Kidney tubule cell (primary cell): ENCODE results near the gene ZBTB2.
A peak's percentile ranks its signal among the peaks of the same experiment; 100 is the strongest.

ENCODE experiments used
- DNase-seq: peaks from one replicate; pipeline ENCODE4 v3.0.0-alpha.2; 2018; ENCODE audit warnings: low spot score

ZBTB2 gene, protein sequence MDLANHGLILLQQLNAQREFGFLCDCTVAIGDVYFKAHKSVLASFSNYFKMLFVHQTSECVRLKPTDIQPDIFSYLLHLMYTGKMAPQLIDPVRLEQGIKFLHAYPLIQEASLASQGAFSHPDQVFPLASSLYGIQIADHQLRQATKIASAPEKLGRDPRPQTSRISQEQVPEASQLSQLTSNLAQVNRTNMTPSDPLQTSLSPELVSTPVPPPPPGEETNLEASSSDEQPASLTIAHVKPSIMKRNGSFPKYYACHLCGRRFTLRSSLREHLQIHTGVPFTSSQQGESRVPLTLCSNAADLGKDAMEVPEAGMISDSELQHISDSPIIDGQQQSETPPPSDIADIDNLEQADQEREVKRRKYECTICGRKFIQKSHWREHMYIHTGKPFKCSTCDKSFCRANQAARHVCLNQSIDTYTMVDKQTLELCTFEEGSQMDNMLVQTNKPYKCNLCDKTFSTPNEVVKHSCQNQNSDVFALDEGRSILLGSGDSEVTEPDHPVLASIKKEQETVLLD

DNA sequence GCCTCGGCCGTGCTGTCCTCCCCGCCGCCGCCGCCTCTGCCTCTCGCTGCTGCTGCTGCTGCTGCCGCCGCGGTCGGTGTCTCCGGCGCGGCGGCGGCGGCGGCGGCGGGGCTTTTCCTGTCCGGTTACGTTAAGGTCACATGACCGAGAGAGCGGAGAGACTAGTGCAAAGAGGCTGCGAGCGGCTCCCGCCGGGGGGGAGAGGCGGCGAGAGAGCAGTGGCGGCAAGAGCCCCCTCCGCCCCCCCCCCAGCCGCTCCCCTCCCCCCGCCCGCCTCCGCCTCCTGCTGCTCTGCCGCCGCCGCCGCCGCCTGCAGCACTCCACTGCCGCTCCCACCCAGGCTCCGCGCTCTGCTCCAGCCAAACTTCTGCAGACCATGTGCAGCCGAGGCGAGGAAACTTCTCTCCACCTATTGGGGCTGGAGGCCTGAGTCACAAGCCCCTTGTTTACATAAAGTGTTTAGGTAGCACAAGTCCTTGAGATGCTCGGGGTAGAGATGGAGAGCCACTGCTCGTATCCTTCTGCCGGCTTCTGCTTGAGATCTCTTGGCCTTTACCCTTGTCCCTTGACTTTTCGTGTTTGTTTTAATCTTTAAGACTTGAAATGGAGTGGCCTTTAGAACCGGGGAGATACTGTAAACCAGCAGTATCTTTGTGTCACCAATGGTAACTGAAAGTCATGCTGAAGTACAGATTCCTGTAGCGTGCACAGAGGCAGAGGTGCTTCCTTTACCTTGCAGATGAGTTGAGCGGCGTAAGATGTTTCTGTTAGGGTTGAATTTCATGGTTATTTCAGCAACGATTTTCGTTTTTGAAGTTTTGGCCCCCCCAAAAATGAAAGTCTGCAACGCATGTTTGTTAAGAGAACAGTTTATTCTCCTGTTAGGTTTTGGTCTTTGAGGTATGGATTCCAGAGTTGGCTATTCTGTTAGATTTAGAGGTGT lies at the start of gene ZBTB2:
Gene ZBTB2 (minus strand): TSS at position 89 of the 943 bp plus-strand sequence. CDS start 17,922 bp downstream, outside the sequence.
- DNase-seq, result peak; percentile 73

DNA sequence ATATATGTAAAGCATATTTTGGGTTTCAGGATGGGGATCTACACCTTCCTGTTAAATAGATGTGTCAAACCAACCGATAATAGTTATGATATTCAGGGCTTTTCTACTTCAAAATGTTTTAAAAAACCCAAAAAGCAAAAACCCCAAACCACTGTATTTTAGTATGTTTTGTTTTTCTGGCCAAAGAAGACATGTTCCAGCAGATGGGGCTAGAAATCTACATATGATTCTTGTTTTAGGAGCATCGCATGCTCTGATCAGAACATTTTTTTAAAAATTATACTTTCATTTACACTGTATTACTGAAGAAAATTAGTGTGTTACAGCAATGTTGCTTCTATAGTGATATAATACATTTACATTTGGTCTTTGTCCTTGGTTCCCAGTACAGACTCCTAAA lies 49.6 kb upstream of the ZBTB2 start:
- no peak for DNase-seq

DNA sequence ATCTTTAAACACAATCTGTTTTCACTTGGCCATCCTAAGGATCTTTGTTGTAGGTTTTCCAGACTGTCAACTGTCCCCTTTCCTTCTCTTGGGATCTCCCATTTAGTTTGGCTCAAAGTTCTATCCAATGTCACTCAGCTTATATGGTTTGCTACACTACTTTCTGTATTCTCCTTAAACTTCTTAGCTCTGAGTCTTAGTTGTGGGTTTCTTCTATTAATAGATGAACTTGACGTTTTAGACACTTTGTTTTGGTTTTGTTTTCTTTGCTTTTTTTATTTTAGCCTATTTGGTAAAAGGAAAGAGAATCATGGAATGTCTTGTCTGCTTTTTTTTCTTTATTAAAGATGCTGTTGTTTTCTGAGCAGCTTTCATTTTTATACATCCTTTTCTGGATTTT lies 49.1 kb upstream of the ZBTB2 start:
- DNase-seq, result no peak

DNA sequence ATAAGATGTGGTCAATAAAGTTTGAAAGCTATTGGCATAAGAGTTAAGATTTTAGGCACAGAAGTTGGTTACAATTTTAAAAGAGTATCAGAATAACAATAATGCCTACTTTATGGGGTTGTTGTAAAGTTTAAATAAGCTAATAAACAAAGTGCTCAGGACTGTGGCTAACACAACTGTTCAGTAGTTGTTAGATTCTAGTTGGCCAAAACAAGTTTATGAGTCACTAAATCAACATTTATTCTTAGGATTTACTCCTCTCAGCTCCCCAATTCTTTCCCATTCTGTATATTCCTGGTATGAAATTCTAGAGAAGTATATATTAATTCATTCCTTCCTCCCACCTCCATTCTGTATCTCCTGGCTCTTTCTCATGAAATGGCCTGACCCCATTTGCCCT lies 46.0 kb upstream of the ZBTB2 start:
- no peak for DNase-seq

DNA sequence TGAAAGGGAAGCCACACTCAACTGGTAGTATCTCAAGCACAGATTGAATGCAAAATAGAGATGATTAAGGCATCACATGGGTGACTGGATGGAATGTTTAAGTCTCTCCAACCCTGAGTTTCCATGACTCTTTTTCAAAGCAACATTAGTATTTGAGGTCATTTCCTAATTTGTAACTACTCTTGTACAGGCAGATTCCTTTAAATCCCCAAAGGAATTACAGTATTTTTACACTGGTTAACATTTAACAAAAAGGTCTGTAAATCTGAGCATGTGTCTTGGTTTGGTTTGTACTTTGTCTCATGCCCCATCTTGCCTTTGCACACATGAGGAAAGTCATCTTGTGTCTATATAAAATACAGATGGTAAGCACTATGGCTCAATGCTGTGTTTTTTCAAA lies 45.4 kb upstream of the ZBTB2 start:
- peak; percentile 90 for DNase-seq

DNA sequence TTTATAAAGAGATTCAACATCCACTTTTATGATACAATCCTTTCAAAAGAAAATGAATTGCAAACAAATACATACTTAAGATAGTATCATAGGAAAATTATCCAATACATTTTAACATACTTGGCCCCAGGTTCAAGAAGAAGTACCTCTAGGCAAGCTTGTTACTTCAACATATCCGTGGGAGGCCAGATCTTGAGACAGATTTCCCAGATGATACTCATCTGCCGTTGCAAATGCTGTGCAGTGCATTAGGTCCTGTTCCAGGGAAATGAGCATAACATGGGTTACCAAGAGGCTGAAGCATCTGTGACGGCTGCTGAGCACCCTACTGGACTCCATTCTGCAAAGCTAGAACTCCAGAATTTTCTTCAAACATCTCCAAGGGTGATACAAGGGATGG lies 44.9 kb upstream of the ZBTB2 start:
- no peak for DNase-seq

DNA sequence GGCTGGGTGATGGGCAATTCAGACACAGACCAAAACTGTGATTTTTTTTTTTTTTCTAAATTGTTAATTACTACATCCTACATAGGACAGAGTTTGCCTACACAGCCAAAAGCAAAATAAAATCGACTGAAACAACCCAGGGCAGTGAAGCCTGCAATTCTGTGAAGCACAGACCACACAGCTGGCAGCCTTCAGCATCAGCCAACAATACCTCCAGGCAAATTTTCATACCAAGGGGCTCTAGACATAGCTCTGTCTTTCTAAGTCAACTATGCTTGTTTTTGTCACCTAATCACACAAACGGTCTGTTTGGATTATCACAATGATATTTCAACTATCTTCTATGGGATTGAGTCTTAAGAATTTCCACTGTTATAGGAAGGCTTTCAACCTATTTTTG lies 43.0 kb upstream of the ZBTB2 start:
- DNase-seq, result no peak

DNA sequence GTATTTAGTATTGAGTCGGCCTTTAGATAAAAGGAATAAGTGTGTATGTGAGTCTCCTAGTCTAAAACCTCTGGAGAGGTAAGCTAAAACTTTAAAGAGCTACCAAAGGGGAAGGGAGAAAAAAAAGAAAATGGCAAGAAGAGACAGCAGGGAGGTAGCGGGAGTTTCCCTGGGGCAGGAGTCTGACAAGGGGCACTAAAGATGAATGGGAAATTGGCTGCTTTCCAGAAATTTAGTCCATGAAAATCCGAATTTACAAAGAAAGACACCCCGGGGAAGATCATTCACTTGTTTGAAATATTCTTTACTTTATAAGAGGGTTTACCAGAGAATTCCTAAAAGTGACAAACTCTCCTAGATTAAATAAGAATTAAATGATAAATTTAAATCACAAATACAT lies 41.3 kb upstream of the ZBTB2 start:
- DNase-seq, result no peak

DNA sequence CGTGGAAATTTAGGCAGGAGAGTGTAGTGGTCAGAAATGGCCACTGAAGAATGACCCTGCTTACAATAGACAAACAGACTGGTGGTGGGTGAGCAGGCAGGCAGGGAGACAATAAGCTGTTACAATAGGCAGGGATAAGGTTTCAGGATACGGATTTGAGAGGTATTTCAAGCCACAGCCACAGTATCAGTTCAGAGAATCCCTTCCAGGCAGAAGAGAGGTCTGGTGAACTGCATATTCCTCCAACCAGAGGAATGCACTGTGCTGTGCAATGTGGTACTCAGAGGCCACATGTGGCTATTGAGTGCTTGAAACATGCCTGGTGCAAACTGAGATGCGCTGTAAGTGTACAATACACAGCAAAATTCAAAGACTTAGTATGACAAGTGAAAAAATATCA lies 40.0 kb upstream of the ZBTB2 start:
- DNase-seq, result no peak

DNA sequence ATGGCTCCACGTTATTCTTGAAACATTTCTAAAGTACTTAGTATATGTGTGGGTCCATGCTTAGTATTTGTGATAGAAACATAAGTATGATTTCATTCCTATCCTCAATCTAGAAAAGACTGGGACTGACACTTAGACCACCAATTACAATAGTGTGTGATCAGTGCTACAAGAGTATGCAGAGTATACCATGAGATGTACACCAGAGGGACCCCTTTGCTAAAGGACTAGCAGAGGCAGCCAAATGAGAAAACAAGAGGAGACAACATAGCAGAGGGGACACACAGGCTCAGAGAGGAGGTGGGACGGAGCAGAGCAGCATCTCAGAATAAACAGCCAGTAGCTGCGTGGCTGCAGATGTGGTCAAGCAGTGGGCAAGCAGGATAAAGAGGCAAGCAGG lies 39.5 kb upstream of the ZBTB2 start:
- no peak for DNase-seq

DNA sequence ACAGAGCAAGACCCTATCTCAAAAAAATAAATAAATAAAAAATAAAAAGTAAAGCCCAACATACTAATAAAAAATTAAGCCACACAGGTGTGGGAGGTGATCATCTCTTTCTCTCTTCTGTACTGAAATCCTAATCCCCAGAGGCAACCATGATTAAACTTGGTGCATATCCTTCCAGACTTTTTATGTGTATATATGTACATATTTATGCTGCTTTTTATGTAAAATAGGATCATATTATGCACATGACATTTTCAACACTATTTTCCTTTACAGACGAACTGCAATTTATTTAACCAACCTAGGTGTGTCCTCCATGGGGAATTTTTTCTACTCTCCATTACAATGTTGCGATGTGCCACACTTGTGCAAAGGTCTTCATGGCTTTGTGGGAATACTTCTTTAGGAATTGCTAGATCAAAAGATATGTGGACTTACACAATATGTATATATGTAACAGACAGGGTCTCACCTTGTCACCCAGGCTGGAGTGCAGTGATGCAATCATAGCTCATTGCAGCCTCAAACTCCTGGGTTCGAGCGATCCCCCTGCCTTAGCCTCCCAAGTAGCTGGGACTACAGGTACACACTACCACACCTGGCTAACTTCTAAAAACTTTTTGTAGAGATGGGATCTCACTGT lies 36.9 kb upstream of the ZBTB2 start:
- DNase-seq, result no peak

DNA sequence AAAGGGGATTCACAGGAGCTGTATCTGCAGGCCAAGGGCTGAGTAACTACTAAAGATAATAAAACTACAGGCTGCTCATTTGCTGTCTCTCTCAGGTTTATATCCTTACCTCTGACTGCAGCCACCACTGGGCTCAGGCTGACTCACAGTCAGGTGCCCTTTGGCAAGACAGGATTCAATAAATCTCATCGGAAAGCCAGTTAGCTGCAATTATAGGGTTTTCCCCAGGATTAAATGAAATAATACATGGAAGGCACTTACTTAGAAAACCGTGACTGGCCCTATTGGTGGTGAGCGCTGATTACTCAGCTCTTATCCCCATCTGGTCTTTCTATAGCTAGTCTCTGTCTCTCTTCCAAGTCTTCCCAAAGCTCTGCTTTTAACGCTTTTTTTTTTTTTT lies 34.2 kb upstream of the ZBTB2 start:
- DNase-seq, result peak; percentile 89

DNA sequence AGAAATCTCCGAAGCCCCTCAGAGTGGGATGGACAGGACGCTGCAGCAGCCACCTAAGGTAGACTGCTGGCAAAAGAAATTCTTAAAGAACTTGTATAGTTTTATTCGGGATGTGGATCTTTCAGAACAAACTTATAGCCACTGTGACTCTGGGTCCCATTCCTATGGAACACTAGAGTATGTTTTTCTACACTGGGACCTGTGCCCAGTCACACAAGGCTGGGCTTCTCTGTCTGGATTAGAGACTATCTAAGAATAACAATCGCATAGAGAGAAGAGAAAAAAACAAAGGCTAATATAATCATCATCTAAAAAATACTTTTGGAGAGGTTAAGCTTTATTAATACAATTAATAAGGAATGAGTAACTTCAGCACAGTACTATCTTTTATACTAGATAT lies 31.6 kb upstream of the ZBTB2 start:
- DNase-seq, result no peak

DNA sequence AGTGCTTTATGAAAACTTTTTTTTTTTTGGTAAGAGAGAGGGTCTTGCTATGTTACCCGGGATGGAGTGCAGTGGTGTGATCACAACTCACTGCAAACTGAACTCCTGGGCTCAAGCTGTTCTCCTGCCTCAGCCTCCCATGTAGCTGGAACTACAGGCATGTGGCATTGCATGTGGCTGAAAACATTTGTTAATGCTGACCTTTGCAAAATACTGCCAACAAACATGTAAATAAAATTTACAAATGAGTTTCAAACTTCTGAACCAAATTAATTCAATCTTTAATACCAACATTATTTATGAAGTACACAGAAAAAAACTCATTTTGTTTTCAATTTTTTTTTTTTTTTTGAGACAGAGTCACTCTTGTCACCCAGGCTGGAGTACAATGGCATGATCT lies 26.1 kb upstream of the ZBTB2 start:
- no peak for DNase-seq

DNA sequence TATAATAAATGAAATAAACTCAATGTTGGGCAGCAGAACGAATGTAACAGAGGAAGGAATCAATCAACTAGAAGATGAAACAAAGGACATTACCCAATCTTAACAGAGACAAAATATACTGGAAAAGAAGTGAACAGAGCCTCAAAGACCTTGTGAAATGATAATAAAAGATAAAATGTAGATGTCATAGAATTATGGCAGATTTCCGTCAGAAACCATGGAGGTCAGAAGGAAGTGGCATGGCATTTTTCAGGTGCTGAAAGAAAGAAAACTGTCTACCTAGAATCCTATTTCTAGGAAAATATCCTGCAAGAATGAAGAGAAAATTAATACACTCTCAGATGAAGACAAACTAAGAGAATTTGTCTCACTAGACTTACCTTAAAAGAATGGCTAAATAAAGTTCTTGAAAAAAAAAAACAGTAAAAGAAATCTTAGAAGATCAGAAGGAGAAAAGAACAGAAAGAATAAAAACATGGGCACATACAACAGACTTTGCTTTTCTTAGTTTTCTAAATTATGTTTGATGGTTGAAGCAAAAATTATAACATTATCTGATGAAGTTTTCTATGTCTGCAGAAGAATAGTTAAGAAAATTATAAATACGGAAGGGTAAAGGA lies 23.4 kb upstream of the ZBTB2 start:
- no peak for DNase-seq

DNA sequence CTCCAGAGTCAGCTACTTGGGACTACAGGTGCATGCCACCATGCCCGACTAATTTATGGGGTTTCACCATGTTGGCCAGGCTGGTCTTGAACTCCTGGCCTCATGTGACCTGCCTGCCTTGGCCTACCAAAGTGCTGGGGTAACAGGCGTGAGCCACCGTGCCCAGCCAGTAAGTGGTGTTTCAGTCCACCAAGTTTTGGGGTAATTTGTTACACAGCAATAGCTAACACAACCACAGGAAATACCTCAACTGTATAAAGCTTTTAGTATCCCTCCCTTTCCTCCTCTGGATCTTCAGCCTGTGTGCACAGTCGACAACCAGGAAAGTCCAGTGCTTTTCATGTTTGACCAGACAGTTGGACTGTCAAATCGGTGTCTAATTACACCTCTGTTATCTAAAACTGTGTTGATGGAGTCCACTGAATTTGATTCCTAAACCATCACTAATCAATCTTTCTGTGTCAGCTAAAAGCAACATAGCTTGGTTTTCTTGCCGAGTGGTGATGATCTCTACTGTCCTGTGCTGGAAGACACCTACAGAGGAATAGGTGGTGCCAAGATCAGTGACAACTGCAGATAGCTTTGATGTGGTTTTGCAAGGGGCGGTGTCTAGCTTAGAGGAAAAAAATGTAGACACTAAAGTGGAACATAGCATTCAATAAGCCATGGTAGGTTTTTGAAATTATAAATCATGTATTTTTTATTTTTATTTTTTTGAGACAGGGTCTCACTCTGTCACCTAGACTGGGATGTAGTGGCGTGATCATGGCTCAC lies 22.2 kb upstream of the ZBTB2 start:
- no peak for DNase-seq

DNA sequence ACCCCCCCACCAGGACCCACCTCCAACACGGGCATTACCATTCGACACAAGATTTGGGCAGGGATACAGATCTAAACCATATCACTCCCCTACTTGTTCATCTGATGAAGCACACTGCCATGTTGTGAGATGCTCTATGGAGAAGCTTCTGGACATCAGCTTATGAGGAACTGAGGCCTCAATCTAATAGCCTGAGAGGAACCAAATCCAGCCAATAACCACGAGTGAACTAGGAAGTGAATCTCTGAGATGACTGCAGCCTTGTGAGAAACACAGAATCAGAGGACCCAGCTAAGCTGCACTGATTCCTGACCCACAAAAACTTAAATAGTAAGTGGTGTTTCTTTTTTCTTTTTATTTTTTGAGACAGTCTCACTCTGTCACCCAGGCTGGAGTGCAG lies 21.6 kb upstream of the ZBTB2 start:
- no peak for DNase-seq

DNA sequence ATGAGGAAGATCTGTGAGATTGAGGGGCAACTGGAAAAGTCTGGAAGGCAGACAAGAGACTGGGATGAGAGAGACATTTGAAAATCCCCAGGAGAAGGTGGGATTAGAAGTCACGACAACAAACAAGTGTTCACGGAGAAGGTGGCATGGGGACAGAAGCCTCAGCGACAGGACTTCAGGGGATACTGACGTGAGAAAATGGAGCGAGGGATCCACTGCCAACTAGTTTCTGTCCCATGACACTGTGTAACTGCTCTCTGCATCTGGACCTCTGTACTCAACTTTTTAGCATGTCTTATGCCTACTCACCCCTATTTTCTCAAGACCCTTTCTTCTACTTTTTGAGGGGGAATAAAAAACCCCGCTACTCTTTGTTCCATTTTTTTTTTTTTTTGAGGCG lies 18.3 kb upstream of the ZBTB2 start:
- no peak for DNase-seq

DNA sequence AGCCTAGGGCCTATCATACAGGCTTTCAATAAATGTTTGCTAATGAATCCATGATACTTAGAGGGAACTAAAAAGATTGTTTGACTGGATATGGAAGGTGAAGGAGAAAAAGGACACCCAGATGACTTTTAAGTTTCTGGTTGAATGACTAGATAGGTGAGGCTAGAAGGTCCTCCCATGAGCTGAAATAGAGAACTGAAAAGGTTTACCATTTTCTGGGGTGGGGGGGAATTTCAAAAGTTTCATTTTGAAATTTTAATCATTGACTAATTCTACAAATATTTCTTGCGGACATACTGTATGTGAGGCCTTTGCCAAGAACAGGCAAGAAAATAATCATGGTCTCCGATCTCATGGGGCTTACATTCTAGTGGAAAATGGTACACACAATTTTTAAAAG lies 17.9 kb upstream of the ZBTB2 start:
- DNase-seq, result no peak

DNA sequence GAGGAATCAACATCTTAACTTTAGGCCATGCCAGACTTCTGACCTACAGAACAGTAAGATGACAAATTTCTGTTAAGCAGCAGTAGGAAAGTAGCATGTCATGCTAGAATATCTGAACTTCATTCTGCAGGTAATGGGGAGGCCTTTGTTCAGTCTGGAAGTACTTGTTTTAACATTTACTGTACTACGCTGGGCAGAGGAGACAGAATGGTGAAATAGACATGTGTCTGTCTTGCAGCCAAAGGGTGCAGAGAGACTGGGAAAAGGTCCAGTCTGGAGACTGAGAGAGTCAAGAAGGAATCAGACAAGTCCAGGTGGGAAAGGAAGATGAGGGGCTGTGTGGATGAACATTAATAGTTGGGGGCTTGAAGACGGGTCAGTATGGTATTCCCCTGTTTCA lies 17.5 kb upstream of the ZBTB2 start:
- no peak for DNase-seq

DNA sequence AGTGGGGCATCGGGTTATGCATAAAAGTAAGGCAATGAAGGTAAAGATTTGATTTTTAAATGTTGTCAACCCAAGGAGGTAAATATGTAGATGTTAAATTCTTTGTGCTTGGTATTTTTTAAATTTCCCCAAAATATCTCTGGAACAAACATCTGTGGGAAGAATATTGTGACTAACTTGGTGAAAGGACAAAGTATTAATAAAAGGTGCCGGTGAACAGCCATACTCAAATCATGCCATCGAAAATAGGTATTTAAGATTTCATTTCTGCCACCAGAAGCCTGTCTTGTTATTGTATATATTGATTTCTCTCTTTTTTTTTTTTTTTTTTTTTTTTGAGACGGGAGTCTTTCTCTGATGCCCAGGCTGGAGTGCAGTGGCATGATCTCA lies 12.6 kb upstream of the ZBTB2 start:
- DNase-seq, result no peak
